HUES64 (cell line): ENCODE results near the gene BIRC6.

Source experiments
- H3K27ac ChIP-seq: 2 replicates; pipeline ENCODE4 v1.7.0; 2013; ENCODE audit warnings: low read depth, low read length, inconsistent platforms
- H3K27me3 ChIP-seq: 2 replicates; pipeline ENCODE4 v1.6.1; 2013; ENCODE audit warnings: mild to moderate bottlenecking, low read length; ENCODE audit not compliant: insufficient read depth
- H3K36me3 ChIP-seq: 2 replicates; pipeline ENCODE4 v1.6.1; 2013; ENCODE audit warnings: mild to moderate bottlenecking, low read length; ENCODE audit not compliant: insufficient read depth
- H3K4me1 ChIP-seq: 2 replicates; pipeline ENCODE4 v1.6.1; 2013; ENCODE audit warnings: mild to moderate bottlenecking, low read length, moderate library complexity; ENCODE audit not compliant: insufficient read depth
- H3K4me3 ChIP-seq: 2 replicates; pipeline ENCODE4 v1.5.1; 2013; ENCODE audit warnings: mild to moderate bottlenecking, low read length, moderate library complexity
- H3K9ac ChIP-seq: 2 replicates; pipeline ENCODE4 v1.6.1; 2013; ENCODE audit warnings: mild to moderate bottlenecking, low read depth, low read length
- H3K9me3 ChIP-seq: 2 replicates; pipeline ENCODE4 v1.6.1; 2013; ENCODE audit warnings: low read depth, low read length; ENCODE audit not compliant: insufficient read depth
- WGBS: fragments of 150-250, 120-280 bp; methylation state at CpG from one replicate; pipeline ENCODE4 v1.1.7; 2013; ENCODE audit warnings: missing lambda C conversion rate; 5-methylcytosine and 5-hydroxymethylcytosine counted together

BIRC6 gene

GRCh38 chr2:32641180-32641579 is 284.4 kb downstream of the BIRC6 start:
- Histone ChIP-seq H3K4me1 (no peaks in the 10 kb centered on the region), H3K4me3 (no peak overlapping the region), H3K36me3 (peaks cover 63% of the 10 kb centered on the region), H3K9ac (no peak overlapping the region), H3K9me3 (no peaks in the 10 kb centered on the region), H3K27ac (no peak overlapping the region), H3K27me3 (no peaks in the 10 kb centered on the region)
- WGBS, result 97% methylated on average over 5 of the region's 5 CpGs

- Histone ChIP-seq H3K36me3 (peaks cover 49% of the 10 kb centered on the region), H3K27me3 (no peaks in the 10 kb centered on the region), H3K4me1 (no peaks in the 10 kb centered on the region), H3K4me3 (no peak overlapping the region), H3K27ac (no peak overlapping the region), H3K9me3 (no peaks in the 10 kb centered on the region), H3K9ac (no peak overlapping the region)
- 94% methylated on average over 5 of the region's 5 CpGs for WGBS
These were observed 290.4 kb downstream of the BIRC6 start for GRCh38 chr2:32647180-32647651.

- no peaks in the 10 kb centered on the region for H3K27me3 ChIP-seq
- H3K27ac ChIP-seq, result no peak overlapping the region
- H3K4me3 ChIP-seq, result no peak overlapping the region
- H3K36me3 ChIP-seq, result peaks cover 30% of the 10 kb centered on the region
- H3K4me1 ChIP-seq, result no peaks in the 10 kb centered on the region
- no peak overlapping the region for H3K9ac ChIP-seq
- 93% methylated on average over 7 of the region's 7 CpGs for WGBS
- H3K9me3 ChIP-seq, result no peaks in the 10 kb centered on the region
These were observed 295.9 kb downstream of the BIRC6 start for GRCh38 chr2:32652555-32653209.

DNA sequence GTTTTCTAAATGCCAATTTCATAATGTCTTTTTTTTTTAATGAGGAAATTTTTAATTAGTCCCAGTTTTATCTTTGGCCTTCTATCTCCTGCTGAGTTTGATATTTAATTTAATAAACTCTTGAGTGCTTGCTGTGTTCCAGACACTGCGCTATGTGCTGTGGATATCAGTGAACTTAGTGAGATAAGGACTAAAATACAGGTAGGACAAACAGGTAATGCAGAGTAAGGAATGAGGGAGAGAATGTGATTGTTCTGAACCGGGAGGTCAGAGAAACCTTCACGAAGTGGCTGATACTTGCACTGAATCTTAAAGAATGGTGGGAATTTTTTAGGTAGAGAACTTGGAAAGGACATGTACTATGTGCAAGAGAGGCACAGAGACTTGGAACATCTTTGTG is 299.2 kb downstream of the BIRC6 start:
- peaks cover 15% of the 10 kb centered on the region for H3K36me3 ChIP-seq
- no peak overlapping the region for H3K4me3 ChIP-seq
- no peak overlapping the region for H3K27ac ChIP-seq
- WGBS, result 92% methylated on average over 3 of the region's 3 CpGs
- no peak overlapping the region for H3K9ac ChIP-seq
- no peaks in the 10 kb centered on the region for H3K4me1 ChIP-seq
- no peaks in the 10 kb centered on the region for H3K9me3 ChIP-seq
- H3K27me3 ChIP-seq, result no peaks in the 10 kb centered on the region

GRCh38 chr2:32663864-32664263 is 307.0 kb downstream of the BIRC6 start:
- no peaks in the 10 kb centered on the region for H3K9me3 ChIP-seq
- WGBS, result 98% methylated on average over 8 of the region's 8 CpGs
- no peak overlapping the region for H3K4me3 ChIP-seq
- H3K4me1 ChIP-seq, result no peaks in the 10 kb centered on the region
- no peaks in the 10 kb centered on the region for H3K27me3 ChIP-seq
- H3K36me3 ChIP-seq, result peaks cover 15% of the 10 kb centered on the region
- no peak overlapping the region for H3K9ac ChIP-seq
- no peak overlapping the region for H3K27ac ChIP-seq

DNA sequence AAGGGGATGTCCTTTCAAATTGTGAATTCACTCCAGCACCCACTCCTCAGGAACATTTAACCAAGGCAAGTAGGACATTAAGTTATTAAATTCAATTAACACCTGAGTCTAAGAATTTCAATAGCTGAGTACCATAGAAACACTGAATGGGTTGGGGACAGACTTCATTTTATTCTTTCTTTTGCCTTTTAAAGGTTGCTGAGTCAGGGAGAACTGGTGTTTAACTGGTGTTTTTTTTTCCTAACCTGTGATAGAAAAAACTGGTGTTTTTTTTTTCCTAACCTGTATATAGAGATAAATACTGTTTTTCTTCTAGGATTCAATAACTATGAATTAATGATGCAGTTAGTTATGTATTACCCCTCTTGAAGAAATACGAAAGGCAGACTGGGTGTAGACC is 309.9 kb downstream of the BIRC6 start:
- H3K9ac ChIP-seq, result no peak overlapping the region
- H3K4me3 ChIP-seq, result no peak overlapping the region
- no peaks in the 10 kb centered on the region for H3K4me1 ChIP-seq
- no peaks in the 10 kb centered on the region for H3K9me3 ChIP-seq
- H3K27me3 ChIP-seq, result no peaks in the 10 kb centered on the region
- no peak overlapping the region for H3K27ac ChIP-seq
- peaks cover 21% of the 10 kb centered on the region for H3K36me3 ChIP-seq
- WGBS, result no CpG with 5 or more reads among the region's 1 CpG

DNA sequence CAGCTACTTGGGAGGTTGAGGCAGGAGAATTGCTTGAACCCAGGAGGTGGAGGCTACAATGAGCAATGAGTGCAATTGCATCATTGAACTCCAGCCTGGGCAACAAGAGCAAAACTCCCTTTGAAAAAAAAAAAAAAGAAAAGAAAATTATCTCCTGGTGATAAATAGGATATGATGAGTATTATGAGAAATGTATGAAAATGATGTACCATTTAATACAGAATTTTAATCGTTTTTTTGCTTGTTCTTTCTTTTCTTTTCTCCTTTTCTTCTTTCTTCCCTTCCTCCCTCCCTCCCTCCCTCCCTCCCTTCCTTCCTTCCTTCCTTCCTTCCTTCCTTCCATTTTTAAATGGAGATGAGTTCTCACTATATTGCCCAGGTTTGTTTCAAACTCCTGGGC is 311.4 kb downstream of the BIRC6 start:
- Histone ChIP-seq H3K4me3 (no peak overlapping the region), H3K27me3 (no peaks in the 10 kb centered on the region), H3K9ac (no peak overlapping the region), H3K27ac (no peak overlapping the region), H3K4me1 (no peaks in the 10 kb centered on the region), H3K36me3 (peaks cover 34% of the 10 kb centered on the region), H3K9me3 (no peaks in the 10 kb centered on the region)
- no CpG with 5 or more reads among the region's 1 CpG for WGBS
